Femur (tissue), 1 donor: Measurements from ENCODE around the gene FOXA2.

Experiments
- DNase-seq: peaks from one replicate; pipeline ENCODE4 v3.0.0-alpha.2; 2017

Gene FOXA2

GRCh38 chr20:22536141-22536828 lies 48.1 kb downstream of the FOXA2 start:
- no peak for DNase-seq

- DNase-seq: no peak
Observed at GRCh38 chr20:22535483-22535882, 48.9 kb downstream of the FOXA2 start.

GRCh38 chr20:22533823-22534751 lies 50.3 kb downstream of the FOXA2 start:
- DNase-seq: no peak

- no peak for DNase-seq
Observed at GRCh38 chr20:22532598-22532997, 51.8 kb downstream of the FOXA2 start.

- DNase-seq: no peak
Observed at GRCh38 chr20:22531756-22532155, 52.6 kb downstream of the FOXA2 start.

GRCh38 chr20:22531056-22531615 lies 53.2 kb downstream of the FOXA2 start:
- DNase-seq: no peak
